HEK293T (cell line): ENCODE measurements around the gene RWDD4.
A peak's percentile ranks its signal among the peaks of the same experiment; 100 is the strongest.

ENCODE experiments used
- CTCF ChIA-PET: fragments of 350-600 bp; formaldehyde crosslinking; extraction: SDS; loops from one replicate; lab custom pipeline; 2021; ENCODE audit warnings: antibody characterized with exemption, inconsistent platforms; lab: Yijun Ruan, JAX
- POLR2A ChIA-PET: fragments of 350-600 bp; formaldehyde crosslinking; extraction: SDS; loops from one replicate; lab custom pipeline; 2020; ENCODE audit warnings: antibody characterized with exemption, inconsistent platforms; lab: Yijun Ruan, JAX
- DNase-seq: peaks from one replicate; pipeline ENCODE4 v3.0.0; 2012; ENCODE audit warnings: mixed read lengths; ENCODE audit errors: extremely low spot score
- ARNT ChIP-seq: fragments of 450-650 bp; IDR thresholded peaks from 2 replicates; pipeline ENCODE4 v1.6.1; 2017; ENCODE audit warnings: mild to moderate bottlenecking
- BHLHE40 ChIP-seq: fragments of 450-650 bp; IDR thresholded peaks from 2 replicates; pipeline ENCODE4 v1.6.1; 2016; ENCODE audit warnings: mild to moderate bottlenecking, moderate library complexity, borderline replicate concordance
- CTBP1 ChIP-seq: fragments of 450-650 bp; IDR thresholded peaks from 2 replicates; pipeline ENCODE4 v1.6.1; 2016; ENCODE audit warnings: borderline replicate concordance
- ELF4 ChIP-seq: fragments of 450-650 bp; IDR thresholded peaks from 2 replicates; pipeline ENCODE4 v1.6.1; 2017; ENCODE audit warnings: antibody characterized with exemption
- FOXA1 ChIP-seq: fragments of 450-650 bp; IDR thresholded peaks from 2 replicates; pipeline ENCODE4 v1.6.1; 2016; ENCODE audit warnings: mild to moderate bottlenecking
- FOXK2 ChIP-seq: fragments of 450-650 bp; IDR thresholded peaks from 2 replicates; pipeline ENCODE4 v1.6.1; 2016; ENCODE audit warnings: mild to moderate bottlenecking
- FOXM1 ChIP-seq: fragments of 450-650 bp; IDR thresholded peaks from 2 replicates; pipeline ENCODE4 v1.6.1; 2017; ENCODE audit warnings: mild to moderate bottlenecking, borderline replicate concordance
- HDGF ChIP-seq: fragments of 450-650 bp; IDR thresholded peaks from 2 replicates; pipeline ENCODE4 v1.6.1; 2017; ENCODE audit warnings: antibody characterized with exemption, borderline replicate concordance
- L3MBTL2 ChIP-seq: fragments of 450-650 bp; conservative IDR thresholded peaks from 2 replicates; pipeline ENCODE4 v1.6.1; 2016; ENCODE audit warnings: mild to moderate bottlenecking
- LEF1 ChIP-seq: fragments of 450-650 bp; IDR thresholded peaks from 2 replicates; pipeline ENCODE4 v1.6.1; 2017; ENCODE audit warnings: mild to moderate bottlenecking, borderline replicate concordance
- NFRKB ChIP-seq: fragments of 450-650 bp; IDR thresholded peaks from 2 replicates; pipeline ENCODE4 v1.6.1; 2016; ENCODE audit warnings: mild to moderate bottlenecking, moderate library complexity
- SP1 ChIP-seq: fragments of 450-650 bp; IDR thresholded peaks from 2 replicates; pipeline ENCODE4 v1.6.1; 2017
- SUZ12 ChIP-seq: fragments of 450-650 bp; IDR thresholded peaks from 2 replicates; pipeline ENCODE4 v1.6.1; 2016; ENCODE audit warnings: mild to moderate bottlenecking
- TARDBP ChIP-seq: fragments of 450-650 bp; IDR thresholded peaks from 2 replicates; pipeline ENCODE4 v1.6.1; 2016
- ZNF384 ChIP-seq: fragments of 450-650 bp; IDR thresholded peaks from 2 replicates; pipeline ENCODE4 v1.6.1; 2016
- TF ChIP-seq, protein P1 (sequence below): fragments of 450-650 bp; IDR thresholded peaks from 2 replicates; pipeline ENCODE4 v1.6.1; 2016

RWDD4 gene

DNA sequence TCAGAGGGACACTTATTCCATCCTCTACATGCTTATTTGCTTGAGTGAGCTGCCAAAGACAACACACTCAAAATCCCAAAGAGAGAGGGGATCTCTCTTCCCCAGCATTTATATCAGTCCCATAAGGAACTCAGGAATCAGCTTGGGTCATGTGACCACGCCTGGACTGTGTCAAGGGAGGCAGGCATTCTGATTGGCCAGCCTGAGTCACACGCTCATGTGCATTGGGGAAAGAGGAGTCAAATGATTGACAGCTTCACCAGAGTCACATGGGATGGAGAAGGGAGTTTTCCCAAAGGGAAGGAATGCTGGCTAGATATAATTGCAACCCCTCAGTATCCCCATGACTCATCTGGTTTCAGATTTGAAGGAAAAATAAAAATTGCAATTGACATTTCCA lies 49.0 kb downstream of the RWDD4 start:
- no peak for DNase-seq
- ChIA-PET POLR2A (interaction anchor here (0.8 kb wide), 1 partner anchor 165 kb away, joined by 3 read pairs; the partner anchor contains the start of gene CDKN2AIP), CTCF (interaction anchor here (0.7 to 1.7 kb wide), 2 partner anchors 10 to 14 kb away, joined by 3 to 6 read pairs; no protein-coding TSS in a partner anchor)
- TF ChIP-seq NFRKB (no peak), ZNF384 (no peak)
- TF ChIP-seq, protein P1, sequence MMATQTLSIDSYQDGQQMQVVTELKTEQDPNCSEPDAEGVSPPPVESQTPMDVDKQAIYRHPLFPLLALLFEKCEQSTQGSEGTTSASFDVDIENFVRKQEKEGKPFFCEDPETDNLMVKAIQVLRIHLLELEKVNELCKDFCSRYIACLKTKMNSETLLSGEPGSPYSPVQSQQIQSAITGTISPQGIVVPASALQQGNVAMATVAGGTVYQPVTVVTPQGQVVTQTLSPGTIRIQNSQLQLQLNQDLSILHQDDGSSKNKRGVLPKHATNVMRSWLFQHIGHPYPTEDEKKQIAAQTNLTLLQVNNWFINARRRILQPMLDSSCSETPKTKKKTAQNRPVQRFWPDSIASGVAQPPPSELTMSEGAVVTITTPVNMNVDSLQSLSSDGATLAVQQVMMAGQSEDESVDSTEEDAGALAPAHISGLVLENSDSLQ = peak; percentile 83

DNA sequence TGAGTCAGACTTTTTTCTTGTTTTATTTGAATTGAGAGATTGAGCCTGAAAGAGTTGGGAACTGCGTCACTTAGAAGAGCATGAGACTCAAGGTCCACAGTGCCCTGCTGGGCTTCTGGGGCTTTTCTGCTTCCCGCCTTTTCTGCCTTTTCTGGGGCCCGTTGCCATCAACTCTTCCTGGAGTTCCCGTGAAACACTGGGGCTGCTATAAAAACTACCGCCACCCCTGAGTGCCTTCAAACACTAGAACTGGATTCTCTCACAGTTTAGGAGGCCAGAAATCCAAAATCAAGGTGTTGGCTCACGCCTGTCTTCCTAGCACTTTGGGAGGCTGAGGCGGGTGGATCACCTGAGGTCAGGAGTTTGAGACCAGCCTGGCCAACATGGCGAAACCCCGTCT lies 49.8 kb downstream of the RWDD4 start:
- POLR2A ChIA-PET = no interaction called here
- TF ChIP-seq SUZ12 (no peak), HDGF (no peak), TARDBP (no peak), ZNF384 (no peak), LEF1 (no peak), FOXK2 (no peak), FOXM1 (no peak), BHLHE40 (no peak), NFRKB (no peak), FOXA1 (no peak)
- TF ChIP-seq, protein P1 = no peak
- CTCF ChIA-PET = interaction anchor here (0.7 to 0.8 kb wide), 2 partner anchors 13 to 480 kb away, joined by 3 to 5 read pairs; no protein-coding TSS in a partner anchor
- no peak for DNase-seq

DNA sequence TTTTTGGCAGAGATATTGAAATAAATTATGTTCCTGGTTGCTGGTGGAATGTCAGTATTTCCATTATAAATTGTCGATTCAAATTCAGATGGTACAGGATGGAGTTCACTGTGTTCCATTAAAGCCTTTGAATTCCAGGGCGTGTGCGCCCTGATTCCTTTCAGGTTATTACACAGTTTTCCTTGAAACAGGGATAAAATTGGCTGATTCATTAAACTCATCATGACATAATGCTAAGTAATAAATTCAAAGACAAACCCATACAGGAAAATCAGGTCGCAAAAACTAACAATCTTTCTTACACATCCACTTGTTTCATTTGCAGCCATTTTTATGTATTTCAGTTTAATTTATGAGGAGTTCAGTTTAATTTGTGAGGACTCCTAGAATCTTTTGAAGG lies 51.1 kb downstream of the RWDD4 start:
- POLR2A ChIA-PET = no interaction called here
- no peak for TF ChIP-seq FOXK2
- no peak for TF ChIP-seq HDGF
- TF ChIP-seq, protein P1 = no peak
- TF ChIP-seq LEF1 = no peak
- TF ChIP-seq ZNF384 = no peak
- TF ChIP-seq FOXM1 = no peak
- TF ChIP-seq BHLHE40 = no peak
- TF ChIP-seq L3MBTL2 = no peak
- no peak for TF ChIP-seq FOXA1
- no peak for TF ChIP-seq ELF4
- no peak for TF ChIP-seq SUZ12
- TF ChIP-seq TARDBP = no peak
- TF ChIP-seq CTBP1 = no peak
- no peak for TF ChIP-seq SP1
- no peak for TF ChIP-seq ARNT
- DNase-seq = no peak
- CTCF ChIA-PET = no interaction called here

DNA sequence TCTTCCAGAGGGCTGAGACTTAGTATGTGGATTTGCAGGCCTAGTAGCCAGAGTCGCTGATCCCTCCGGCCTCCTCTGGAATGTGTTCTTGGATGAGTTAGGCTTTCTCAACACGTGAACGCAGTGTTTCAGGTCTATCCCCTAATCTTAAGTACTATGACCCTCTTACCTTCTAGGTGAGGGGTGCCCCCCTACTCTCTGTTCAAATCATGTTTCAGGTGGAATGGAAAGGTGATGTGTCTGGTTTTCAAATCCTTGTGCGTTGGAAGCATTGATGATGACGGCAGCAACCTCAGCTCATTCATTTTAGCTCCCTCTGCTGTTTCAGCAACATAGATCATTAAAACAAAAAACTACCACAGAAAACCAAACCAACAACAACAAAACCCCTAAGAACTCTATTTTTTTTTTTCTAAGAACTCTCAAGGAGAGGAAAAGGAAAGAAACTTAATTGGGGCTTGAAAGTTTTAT lies 56.4 kb downstream of the RWDD4 start:
- ChIA-PET POLR2A (interaction anchor here (0.7 to 1.6 kb wide), 2 partner anchors 9 to 14 kb away, joined by 3 to 5 read pairs; no protein-coding TSS in a partner anchor), CTCF (interaction anchor here (0.6 to 1.9 kb wide), 4 partner anchors 62 to 190 kb away, joined by 3 to 12 read pairs (median 8); no protein-coding TSS in a partner anchor)
- TF ChIP-seq NFRKB (no peak), SUZ12 (no peak)
- no peak for DNase-seq

DNA sequence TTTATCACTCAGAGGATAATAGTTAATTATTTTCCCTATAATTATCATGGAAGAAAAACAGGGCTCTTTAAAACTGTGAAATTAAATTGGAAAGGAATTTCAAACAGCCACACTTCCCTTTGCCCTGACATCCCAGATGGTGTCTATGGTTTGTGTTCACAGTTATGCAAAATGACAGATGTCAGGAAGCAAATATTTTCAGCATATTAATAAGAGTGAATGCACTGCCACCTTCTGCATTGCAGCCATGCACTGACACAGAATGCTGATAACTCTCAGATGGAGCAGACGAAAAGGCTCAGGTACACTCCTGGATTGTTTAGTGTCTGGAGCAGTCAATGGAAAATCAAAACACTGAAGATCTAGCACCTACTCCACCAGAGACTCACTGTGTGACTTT lies 57.6 kb downstream of the RWDD4 start:
- no peak for DNase-seq
- TF ChIP-seq L3MBTL2 (no peak), FOXK2 (no peak), ARNT (no peak), TARDBP (no peak), SUZ12 (no peak), ZNF384 (no peak), ELF4 (no peak), LEF1 (no peak), BHLHE40 (no peak), CTBP1 (no peak), FOXM1 (no peak), NFRKB (no peak), SP1 (no peak), FOXA1 (no peak), HDGF (no peak)
- TF ChIP-seq, protein P1 = no peak
- POLR2A ChIA-PET = interaction anchor here (1.0 kb wide), 1 partner anchor 95 kb away, joined by 3 read pairs; no protein-coding TSS in a partner anchor
- CTCF ChIA-PET = no interaction called here

DNA sequence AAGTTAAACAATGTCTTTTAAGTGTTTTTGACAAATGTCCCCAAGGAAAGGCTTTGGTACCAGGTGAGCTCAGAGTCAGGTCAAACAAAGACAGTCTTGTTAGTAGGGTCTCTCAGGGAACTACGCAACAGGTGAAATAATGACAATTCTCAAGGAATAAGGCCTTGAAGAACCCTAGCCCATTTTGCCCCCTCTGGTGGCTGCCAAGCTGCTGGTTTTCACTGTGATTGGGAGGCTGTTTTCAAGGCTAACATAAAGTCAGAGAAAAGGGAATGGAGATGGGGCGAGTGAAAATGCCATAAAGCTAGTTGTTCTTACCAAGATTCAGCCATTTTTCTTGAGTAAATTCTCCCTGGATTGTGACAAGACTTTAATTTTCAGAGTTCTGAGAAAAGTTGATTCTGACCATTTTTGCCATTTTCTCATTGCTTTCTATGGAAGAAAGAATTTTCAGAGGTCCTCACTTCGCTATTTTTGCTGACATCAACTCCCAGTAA lies 58.7 kb downstream of the RWDD4 start:
- no peak for DNase-seq
- TF ChIP-seq FOXA1 (no peak), ELF4 (no peak), BHLHE40 (no peak), FOXM1 (no peak), CTBP1 (no peak), L3MBTL2 (no peak), SP1 (no peak), ARNT (no peak), SUZ12 (no peak), LEF1 (no peak), HDGF (no peak), TARDBP (no peak), ZNF384 (no peak), FOXK2 (no peak), NFRKB (no peak)
- TF ChIP-seq, protein P1 = no peak
- POLR2A ChIA-PET = interaction anchor here (1.0 to 2.0 kb wide), 3 partner anchors 12 to 96 kb away, joined by 3 to 10 read pairs (median 3); partner anchors contain the start of gene ING2
- CTCF ChIA-PET = interaction anchor here (0.6 to 1.4 kb wide), 5 partner anchors 10 to 89 kb away, joined by 3 to 7 read pairs (median 3); no protein-coding TSS in a partner anchor
